ENCODE data around the gene RIC1.

GRCh38 chr9:5646116-5646515, 17.2 kb downstream of the RIC1 start:
- TF ChIP-seq POLR2A (IDR thresholded peaks at IDR 0.05) = no peak
- no peak for TF ChIP-seq CTCF (IDR thresholded peaks at IDR 0.05)
